NK-92 treated with Interleukin-12 subunit alpha and Interleukin-12 subunit beta, amount 100 ng/mL, for 24 hours (cell line): Measurements from ENCODE around the gene KDM5B.
"Not testable (repeated sequence)": the region's sequence is repeated elsewhere in the genome, so short reads cannot be mapped to it uniquely, and the experiment has no call there.

Experiments
- DNase-seq: peaks from one replicate; lab custom pipeline; 2025; lab: John Stamatoyannopoulos, UW

Gene KDM5B

GRCh38 chr1:202807926-202808757, at the start of gene KDM5B:
KDM5B (minus strand) TSS chr1:202808421; CDS start chr1:202808305, 116 bp downstream.
- DNase-seq, result no peak

GRCh38 chr1:202857136-202857610, 49.0 kb upstream of the KDM5B start:
- DNase-seq, result no peak

GRCh38 chr1:202856014-202856413, 47.8 kb upstream of the KDM5B start:
- DNase-seq, result no peak

GRCh38 chr1:202854787-202855186, 46.6 kb upstream of the KDM5B start:
- DNase-seq, result no peak

GRCh38 chr1:202852163-202852904, 44.1 kb upstream of the KDM5B start:
- no peak for DNase-seq

GRCh38 chr1:202850593-202851362, 42.6 kb upstream of the KDM5B start:
- DNase-seq, result no peak

- no peak for DNase-seq
These were observed 39.9 kb upstream of the KDM5B start for GRCh38 chr1:202848191-202848542.

- no peak for DNase-seq
These were observed 36.7 kb upstream of the KDM5B start for GRCh38 chr1:202844935-202845334.

- DNase-seq, result no peak
These were observed 36.0 kb upstream of the KDM5B start for GRCh38 chr1:202844259-202844658.

- no peak for DNase-seq
These were observed 34.9 kb upstream of the KDM5B start for GRCh38 chr1:202843081-202843480.

- no peak for DNase-seq
These were observed 29.6 kb upstream of the KDM5B start for GRCh38 chr1:202837746-202838262.

GRCh38 chr1:202836623-202837403, 28.6 kb upstream of the KDM5B start:
- no peak for DNase-seq

GRCh38 chr1:202835548-202836072, 27.4 kb upstream of the KDM5B start:
- DNase-seq, result peak; percentile 50

GRCh38 chr1:202834771-202835547, 26.7 kb upstream of the KDM5B start:
- DNase-seq, result no peak

- no peak for DNase-seq
These were observed 23.7 kb upstream of the KDM5B start for GRCh38 chr1:202831906-202832305.

- not testable (repeated sequence) for DNase-seq
These were observed 21.0 kb upstream of the KDM5B start for GRCh38 chr1:202829223-202829622.

- DNase-seq, result no peak
These were observed 17.5 kb upstream of the KDM5B start for GRCh38 chr1:202825748-202826147.

GRCh38 chr1:202821467-202821866, 13.2 kb upstream of the KDM5B start:
- DNase-seq, result no peak

GRCh38 chr1:202818819-202819218, 10.6 kb upstream of the KDM5B start:
- DNase-seq, result no peak

GRCh38 chr1:202815120-202815519, 6.9 kb upstream of the KDM5B start:
- DNase-seq, result no peak
